ENCODE results near the gene AP5S1. TPM values are rescaled to one million over a fixed set of nuclear protein-coding genes. Genes with fewer than 3 reads are reported as not detected.
A peak's percentile ranks its signal among the peaks of the same experiment; 100 is the strongest.

The AP5S1 gene
- total and polyA plus RNA-seq, 2 of the 13 experiments (the other 11 are each of a cell fraction or from before 2014, with no cell fraction given): 7.9 to 23.2 TPM

DNA sequence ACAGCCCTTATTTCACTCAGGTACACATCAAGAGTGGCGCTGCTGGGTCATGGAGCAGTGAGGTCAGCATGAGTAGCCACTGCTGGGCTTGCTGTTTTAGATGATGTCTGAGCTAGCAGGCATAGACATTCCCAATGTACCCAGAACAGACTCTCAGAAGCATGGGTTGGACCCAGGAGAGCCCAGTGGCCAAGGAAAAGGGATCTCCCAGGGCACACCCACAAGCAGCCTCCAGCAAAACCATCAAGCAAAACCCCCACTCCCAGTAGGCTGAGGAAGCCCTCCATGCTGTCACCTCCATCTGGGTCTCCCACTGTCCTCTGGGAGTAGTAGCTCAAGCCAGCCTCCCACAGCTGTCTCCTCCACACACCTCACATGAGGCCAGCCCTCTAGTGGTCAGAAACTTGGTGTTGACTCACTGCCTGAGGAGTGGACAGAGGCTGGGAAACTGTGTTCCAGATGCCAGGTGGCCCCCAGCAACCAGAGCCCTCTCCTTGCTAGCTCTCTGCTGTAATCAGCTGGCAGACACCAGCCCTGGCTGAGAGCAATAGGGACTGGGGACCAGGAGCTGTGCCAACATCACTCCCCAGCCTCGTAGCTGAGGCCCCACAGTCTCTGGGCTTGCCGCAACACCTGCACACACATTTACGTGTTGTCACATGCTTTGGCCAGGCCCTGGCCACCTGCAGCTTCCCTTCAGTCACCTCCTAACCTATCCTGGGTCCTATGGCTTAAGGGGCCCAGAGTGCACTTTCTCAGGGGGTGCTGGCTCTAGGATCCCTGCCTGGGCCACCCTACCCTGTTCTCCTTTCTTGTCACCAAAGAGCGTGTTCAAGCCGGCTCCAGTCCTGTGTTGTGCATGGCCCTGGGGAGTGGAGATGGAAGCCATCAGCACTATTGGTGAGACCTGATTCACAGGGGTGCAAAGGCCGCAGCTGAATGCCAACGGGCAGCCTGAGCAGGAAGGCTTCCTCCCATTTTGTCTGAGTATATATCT is 1.9 kb upstream of the AP5S1 start (continued):
- TF ChIP-seq U2AF2 (IDR thresholded peaks at IDR 0.05; ENCODE audit: low read depth, low read length) (no peak), HOXA3 (CRISPR knock-in tag; IDR thresholded peaks at IDR 0.05) (peak; percentile 88), MAFK (conservative IDR thresholded peaks at IDR 0.05 in 1 of 2, IDR thresholded peaks at IDR 0.05 in 1 of 2; ENCODE audit: low read length in 2 of 2) (no peak), NR1H2 (CRISPR knock-in tag; IDR thresholded peaks at IDR 0.05; ENCODE audit: borderline replicate concordance, low read depth) (peak; percentile 41; the same call in 1 of the 2 replicates), FOXK2 (IDR thresholded peaks at IDR 0.05) (no peak; the same call in 1 of the 2 replicates), WIZ (CRISPR knock-in tag; IDR thresholded peaks at IDR 0.05) (no peak; the same call in 1 of the 2 replicates), ZNF253 (CRISPR knock-in tag; IDR thresholded peaks at IDR 0.05; ENCODE audit: borderline replicate concordance) (0 out of 2 replicates have a peak, but pooled peaks have one; percentile 25), ZNF782 (CRISPR knock-in tag; IDR thresholded peaks at IDR 0.05; ENCODE audit: borderline replicate concordance) (no peak; the same call in 1 of the 2 replicates), KLF9 (CRISPR knock-in tag; IDR thresholded peaks at IDR 0.05; ENCODE audit: low read depth) (no peak), MXI1 (IDR thresholded peaks at IDR 0.05; ENCODE audit: borderline replicate concordance, low read depth, low read length) (peak; percentile 87; the same call in 2 of the 3 replicates), ZNF263 (CRISPR knock-in tag; IDR thresholded peaks at IDR 0.05) (peak; percentile 62; the same call in 1 of the 2 replicates), FOXA3 (CRISPR knock-in tag; IDR thresholded peaks at IDR 0.05) (peak; percentile 91), SMARCC2 (IDR thresholded peaks at IDR 0.05) (no peak), ZNF605 (CRISPR knock-in tag; IDR thresholded peaks at IDR 0.05) (0 out of 2 replicates have a peak, but pooled peaks have one; percentile 53), RAD51 (IDR thresholded peaks at IDR 0.05; ENCODE audit: borderline replicate concordance) (no peak), ISX (CRISPR knock-in tag; conservative IDR thresholded peaks at IDR 0.05) (no peak), ZNF547 (CRISPR knock-in tag; IDR thresholded peaks at IDR 0.05) (peak; percentile 91), ZNF441 (CRISPR knock-in tag; IDR thresholded peaks at IDR 0.05; ENCODE audit: borderline replicate concordance) (peak; percentile 57; the same call in 1 of the 2 replicates), ZFYVE20 (CRISPR knock-in tag; IDR thresholded peaks at IDR 0.05; ENCODE audit: borderline replicate concordance, low read depth) (no peak), RFX3 (CRISPR knock-in tag; IDR thresholded peaks at IDR 0.05) (no peak), HMG20B (CRISPR knock-in tag; conservative IDR thresholded peaks at IDR 0.05) (no peak)
- TF ChIP-seq, protein P1, sequence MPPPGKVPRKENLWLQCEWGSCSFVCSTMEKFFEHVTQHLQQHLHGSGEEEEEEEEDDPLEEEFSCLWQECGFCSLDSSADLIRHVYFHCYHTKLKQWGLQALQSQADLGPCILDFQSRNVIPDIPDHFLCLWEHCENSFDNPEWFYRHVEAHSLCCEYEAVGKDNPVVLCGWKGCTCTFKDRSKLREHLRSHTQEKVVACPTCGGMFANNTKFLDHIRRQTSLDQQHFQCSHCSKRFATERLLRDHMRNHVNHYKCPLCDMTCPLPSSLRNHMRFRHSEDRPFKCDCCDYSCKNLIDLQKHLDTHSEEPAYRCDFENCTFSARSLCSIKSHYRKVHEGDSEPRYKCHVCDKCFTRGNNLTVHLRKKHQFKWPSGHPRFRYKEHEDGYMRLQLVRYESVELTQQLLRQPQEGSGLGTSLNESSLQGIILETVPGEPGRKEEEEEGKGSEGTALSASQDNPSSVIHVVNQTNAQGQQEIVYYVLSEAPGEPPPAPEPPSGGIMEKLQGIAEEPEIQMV (CRISPR knock-in tag; IDR thresholded peaks at IDR 0.05; ENCODE audit: low read depth): peak; percentile 74; the same call in 1 of the 2 replicates
- TF ChIP-seq, protein P2, sequence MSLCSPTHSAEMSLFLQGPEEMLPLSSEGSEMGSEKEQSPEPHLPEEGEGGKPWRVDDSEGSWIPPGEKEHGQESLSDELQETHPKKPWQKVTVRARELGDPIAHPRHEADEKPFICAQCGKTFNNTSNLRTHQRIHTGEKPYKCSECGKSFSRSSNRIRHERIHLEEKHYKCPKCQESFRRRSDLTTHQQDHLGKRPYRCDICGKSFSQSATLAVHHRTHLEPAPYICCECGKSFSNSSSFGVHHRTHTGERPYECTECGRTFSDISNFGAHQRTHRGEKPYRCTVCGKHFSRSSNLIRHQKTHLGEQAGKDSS (CRISPR knock-in tag; IDR thresholded peaks at IDR 0.05; ENCODE audit: borderline replicate concordance, low read depth): peak; percentile 97
- TF ChIP-seq, protein P3, sequence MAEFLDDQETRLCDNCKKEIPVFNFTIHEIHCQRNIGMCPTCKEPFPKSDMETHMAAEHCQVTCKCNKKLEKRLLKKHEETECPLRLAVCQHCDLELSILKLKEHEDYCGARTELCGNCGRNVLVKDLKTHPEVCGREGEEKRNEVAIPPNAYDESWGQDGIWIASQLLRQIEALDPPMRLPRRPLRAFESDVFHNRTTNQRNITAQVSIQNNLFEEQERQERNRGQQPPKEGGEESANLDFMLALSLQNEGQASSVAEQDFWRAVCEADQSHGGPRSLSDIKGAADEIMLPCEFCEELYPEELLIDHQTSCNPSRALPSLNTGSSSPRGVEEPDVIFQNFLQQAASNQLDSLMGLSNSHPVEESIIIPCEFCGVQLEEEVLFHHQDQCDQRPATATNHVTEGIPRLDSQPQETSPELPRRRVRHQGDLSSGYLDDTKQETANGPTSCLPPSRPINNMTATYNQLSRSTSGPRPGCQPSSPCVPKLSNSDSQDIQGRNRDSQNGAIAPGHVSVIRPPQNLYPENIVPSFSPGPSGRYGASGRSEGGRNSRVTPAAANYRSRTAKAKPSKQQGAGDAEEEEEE (CRISPR knock-in tag; IDR thresholded peaks at IDR 0.05; ENCODE audit: borderline replicate concordance): peak; percentile 30; the same call in 1 of the 2 replicates
- TF ChIP-seq, protein P4, sequence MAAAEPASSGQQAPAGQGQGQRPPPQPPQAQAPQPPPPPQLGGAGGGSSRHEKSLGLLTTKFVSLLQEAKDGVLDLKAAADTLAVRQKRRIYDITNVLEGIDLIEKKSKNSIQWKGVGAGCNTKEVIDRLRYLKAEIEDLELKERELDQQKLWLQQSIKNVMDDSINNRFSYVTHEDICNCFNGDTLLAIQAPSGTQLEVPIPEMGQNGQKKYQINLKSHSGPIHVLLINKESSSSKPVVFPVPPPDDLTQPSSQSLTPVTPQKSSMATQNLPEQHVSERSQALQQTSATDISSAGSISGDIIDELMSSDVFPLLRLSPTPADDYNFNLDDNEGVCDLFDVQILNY (CRISPR knock-in tag; conservative IDR thresholded peaks at IDR 0.05): no peak

Data from HepG2 (cell line).